Mesodermal cell (in vitro differentiated cells): ENCODE measurements around the gene SCYGR3.

ENCODE experiments used
- H3K27ac ChIP-seq: 2 replicates; pipeline ENCODE4 v1.7.0; 2013; ENCODE audit warnings: mild to moderate bottlenecking, low read depth, low read length, moderate library complexity; ENCODE audit not compliant: severe bottlenecking
- H3K36me3 ChIP-seq: 2 replicates; pipeline ENCODE4 v1.7.1; 2013; ENCODE audit warnings: mild to moderate bottlenecking, low read length, moderate library complexity; ENCODE audit not compliant: control insufficient read depth, insufficient read depth
- H3K4me1 ChIP-seq: one replicate; pipeline ENCODE4 v1.7.1; 2013; ENCODE audit warnings: mild to moderate bottlenecking, low read length; ENCODE audit not compliant: insufficient read depth, control insufficient read depth, poor library complexity, severe bottlenecking
- H3K4me3 ChIP-seq: 2 replicates; pipeline ENCODE4 v1.7.0; 2013; ENCODE audit warnings: low read length, control low read depth, mild to moderate bottlenecking; ENCODE audit not compliant: insufficient read depth, poor library complexity, severe bottlenecking; ENCODE audit errors: extremely low read depth
- H3K9me3 ChIP-seq: 2 replicates; pipeline ENCODE4 v1.7.1; 2013; ENCODE audit warnings: mild to moderate bottlenecking, low read length, moderate library complexity; ENCODE audit not compliant: control insufficient read depth
- WGBS, 2 experiments: methylation state at CpG; one replicate each; pipeline ENCODE4 v1.1.5; 2013; ENCODE audit warnings: missing lambda C conversion rate in 2 of 2; ENCODE audit not compliant: insufficient coverage in 2 of 2; 5-methylcytosine and 5-hydroxymethylcytosine counted together

SCYGR3 gene

GRCh38 chr2:227597036-227597435 lies 17.6 kb downstream of the SCYGR3 start:
- H3K4me3 ChIP-seq, result no peak overlapping the region
- no peaks in the 10 kb centered on the region for H3K9me3 ChIP-seq
- H3K36me3 ChIP-seq, result no peaks in the 10 kb centered on the region

GRCh38 chr2:227595797-227596196 lies 18.8 kb downstream of the SCYGR3 start:
- Histone ChIP-seq H3K4me3 (no peak overlapping the region), H3K9me3 (no peaks in the 10 kb centered on the region), H3K36me3 (no peaks in the 10 kb centered on the region), H3K27ac (no peak overlapping the region), H3K4me1 (no peaks in the 10 kb centered on the region)
- 80 to 85% methylated on average over 1 to 2 of the region's 4 CpGs for WGBS, 2 experiments

More at GRCh38 chr2:227597036-227597435, 17.6 kb downstream of the SCYGR3 start:
- Histone ChIP-seq H3K27ac (no peak overlapping the region), H3K4me1 (no peaks in the 10 kb centered on the region)

GRCh38 chr2:227592694-227593387 lies 21.8 kb downstream of the SCYGR3 start:
- no peaks in the 10 kb centered on the region for H3K4me1 ChIP-seq
- no peak overlapping the region for H3K27ac ChIP-seq
- H3K36me3 ChIP-seq, result no peaks in the 10 kb centered on the region
- H3K4me3 ChIP-seq, result no peak overlapping the region
- WGBS, 2 experiments, result no CpG with 5 or more reads among the region's 1 CpG
- H3K9me3 ChIP-seq, result no peaks in the 10 kb centered on the region

- Histone ChIP-seq H3K4me3 (no peak overlapping the region), H3K36me3 (no peaks in the 10 kb centered on the region), H3K27ac (no peak overlapping the region), H3K4me1 (peaks cover 1% of the 10 kb centered on the region), H3K9me3 (peaks cover 11% of the 10 kb centered on the region)
These were observed 32.3 kb downstream of the SCYGR3 start for GRCh38 chr2:227582369-227582768.

- Histone ChIP-seq H3K27ac (no peak overlapping the region), H3K36me3 (no peaks in the 10 kb centered on the region), H3K4me1 (peaks cover 10% of the 10 kb centered on the region), H3K9me3 (peaks cover 11% of the 10 kb centered on the region), H3K4me3 (no peak overlapping the region)
- WGBS, 2 experiments, result no CpG with 5 or more reads among the region's 1 CpG
These were observed 34.8 kb downstream of the SCYGR3 start for GRCh38 chr2:227579791-227580190.

GRCh38 chr2:227578642-227579041 lies 36.0 kb downstream of the SCYGR3 start:
- H3K4me3 ChIP-seq, result no peak overlapping the region
- peaks cover 10% of the 10 kb centered on the region for H3K4me1 ChIP-seq
- WGBS, 2 experiments, result 100% methylated on average over 1 of the region's 2 CpGs
- peaks cover 11% of the 10 kb centered on the region for H3K9me3 ChIP-seq
- H3K27ac ChIP-seq, result no peak overlapping the region
- H3K36me3 ChIP-seq, result no peaks in the 10 kb centered on the region

- WGBS, 2 experiments, result 83% methylated on average over 1 of the region's 2 CpGs; no CpG with 5 or more reads in 1 of the 2 experiments
- Histone ChIP-seq H3K4me3 (no peak overlapping the region), H3K36me3 (no peaks in the 10 kb centered on the region), H3K27ac (no peak overlapping the region), H3K9me3 (peaks cover 7% of the 10 kb centered on the region), H3K4me1 (peaks cover 10% of the 10 kb centered on the region)
These were observed 37.1 kb downstream of the SCYGR3 start for GRCh38 chr2:227577555-227577954.

- H3K27ac ChIP-seq, result no peak overlapping the region
- no peaks in the 10 kb centered on the region for H3K9me3 ChIP-seq
- H3K4me3 ChIP-seq, result no peak overlapping the region
- H3K4me1 ChIP-seq, result peaks cover 10% of the 10 kb centered on the region
- no peaks in the 10 kb centered on the region for H3K36me3 ChIP-seq
- 80% methylated on average over 1 of the region's 2 CpGs; no CpG with 5 or more reads in 1 of the 2 experiments for WGBS, 2 experiments
These were observed 37.8 kb downstream of the SCYGR3 start for GRCh38 chr2:227576812-227577211.

GRCh38 chr2:227576110-227576509 lies 38.5 kb downstream of the SCYGR3 start:
- no peak overlapping the region for H3K4me3 ChIP-seq
- no peaks in the 10 kb centered on the region for H3K9me3 ChIP-seq
- no peaks in the 10 kb centered on the region for H3K36me3 ChIP-seq
- peaks cover 14% of the 10 kb centered on the region for H3K4me1 ChIP-seq
- no peak overlapping the region for H3K27ac ChIP-seq

GRCh38 chr2:227570615-227571014 lies 44.0 kb downstream of the SCYGR3 start:
- H3K27ac ChIP-seq, result peak overlapping the region; percentile 46
- no peaks in the 10 kb centered on the region for H3K9me3 ChIP-seq
- H3K4me3 ChIP-seq, result no peak overlapping the region
- H3K36me3 ChIP-seq, result peaks cover 6% of the 10 kb centered on the region
- H3K4me1 ChIP-seq, result peaks cover 14% of the 10 kb centered on the region
- WGBS, 2 experiments, result 50 to 85% methylated on average over 1 of the region's 1 CpG

- H3K27ac ChIP-seq, result no peak overlapping the region
- H3K4me1 ChIP-seq, result peaks cover 14% of the 10 kb centered on the region
- H3K36me3 ChIP-seq, result peaks cover 7% of the 10 kb centered on the region
- WGBS, 2 experiments, result no CpG with 5 or more reads among the region's 2 CpGs
- no peak overlapping the region for H3K4me3 ChIP-seq
- no peaks in the 10 kb centered on the region for H3K9me3 ChIP-seq
These were observed 45.8 kb downstream of the SCYGR3 start for GRCh38 chr2:227568852-227569169.
